DMS114 treated with DMSO at 0.1 percent for 48 hours (cell line): ENCODE results near the gene EOLA1.
"Not testable (repeated sequence)": the region's sequence is repeated elsewhere in the genome, so short reads cannot be mapped to it uniquely, and the experiment has no call there.

Experiments used
- DNase-seq: peaks from one replicate; lab custom pipeline; 2025; ENCODE audit not compliant: unreplicated experiment; lab: John Stamatoyannopoulos, UW

EOLA1 gene

DNA sequence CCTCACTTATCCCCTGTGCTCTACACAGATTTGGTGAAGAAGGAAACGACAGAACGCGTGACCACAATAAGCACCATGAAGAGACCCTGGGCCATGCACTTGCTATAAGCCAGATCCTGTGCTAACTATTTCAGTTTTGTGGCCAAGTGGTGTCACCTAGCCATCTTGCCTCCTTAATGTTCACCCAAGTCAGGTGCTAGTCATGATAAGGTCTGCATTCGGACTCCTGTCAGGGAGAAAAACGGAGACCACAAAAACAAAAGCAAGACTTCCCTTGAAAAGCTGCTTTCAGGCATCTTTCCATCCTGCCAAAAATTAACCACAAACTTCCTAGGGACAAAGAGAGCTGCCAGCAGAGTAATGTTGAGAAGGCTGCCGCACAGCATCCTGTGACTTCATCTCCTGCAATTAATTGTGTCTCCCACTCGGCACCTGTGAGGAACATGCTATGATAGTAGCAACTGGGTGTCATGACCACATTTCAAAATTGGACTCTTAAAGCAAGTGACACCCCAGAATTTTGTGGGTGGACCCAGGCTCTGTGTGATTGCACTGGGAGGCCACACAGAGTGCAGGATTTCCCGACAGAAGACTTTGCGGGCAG lies 26.9 kb upstream of the EOLA1 start:
- no peak for DNase-seq

- DNase-seq = no peak
Observed at GRCh38 chrX:149515954-149516602, 24.7 kb upstream of the EOLA1 start.

GRCh38 chrX:149516604-149517003 lies 24.2 kb upstream of the EOLA1 start:
- DNase-seq = no peak

DNA sequence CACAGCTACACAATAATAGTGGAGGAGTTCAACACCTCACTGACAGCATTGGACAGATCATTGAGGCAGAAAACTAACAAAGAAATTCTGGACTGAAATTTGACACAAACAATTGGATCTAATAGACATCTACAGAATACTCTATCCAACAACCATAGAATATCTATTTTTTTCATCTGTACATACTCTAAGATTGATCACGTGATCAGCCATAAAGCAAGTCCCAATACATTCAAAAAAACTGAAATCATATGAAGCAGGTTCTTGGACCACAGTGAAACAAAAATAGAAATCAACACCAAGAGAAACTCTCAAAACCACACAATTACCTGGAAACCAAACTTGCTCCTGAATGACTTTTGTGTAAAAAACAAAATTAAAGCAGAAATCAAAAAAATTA lies 23.5 kb upstream of the EOLA1 start:
- DNase-seq = no peak

DNA sequence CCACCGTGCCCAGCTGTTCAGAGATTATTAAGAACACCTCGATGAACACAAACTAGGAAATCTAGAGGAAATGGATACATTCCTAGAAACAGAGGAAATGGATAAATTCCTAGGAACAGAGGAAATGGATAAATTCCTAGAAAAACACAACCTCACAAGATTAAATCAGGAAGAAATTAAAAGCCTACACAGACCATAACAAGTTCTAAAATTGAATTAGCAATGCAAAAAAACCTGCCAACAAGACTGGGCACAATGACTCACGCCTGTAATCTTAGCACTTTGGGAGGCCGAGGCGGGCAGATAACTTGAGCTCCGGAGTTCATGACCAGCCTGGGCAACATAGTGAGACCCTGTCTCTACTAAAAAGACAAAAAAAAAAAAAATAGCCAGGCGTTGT lies 22.6 kb upstream of the EOLA1 start:
- no peak for DNase-seq

DNA sequence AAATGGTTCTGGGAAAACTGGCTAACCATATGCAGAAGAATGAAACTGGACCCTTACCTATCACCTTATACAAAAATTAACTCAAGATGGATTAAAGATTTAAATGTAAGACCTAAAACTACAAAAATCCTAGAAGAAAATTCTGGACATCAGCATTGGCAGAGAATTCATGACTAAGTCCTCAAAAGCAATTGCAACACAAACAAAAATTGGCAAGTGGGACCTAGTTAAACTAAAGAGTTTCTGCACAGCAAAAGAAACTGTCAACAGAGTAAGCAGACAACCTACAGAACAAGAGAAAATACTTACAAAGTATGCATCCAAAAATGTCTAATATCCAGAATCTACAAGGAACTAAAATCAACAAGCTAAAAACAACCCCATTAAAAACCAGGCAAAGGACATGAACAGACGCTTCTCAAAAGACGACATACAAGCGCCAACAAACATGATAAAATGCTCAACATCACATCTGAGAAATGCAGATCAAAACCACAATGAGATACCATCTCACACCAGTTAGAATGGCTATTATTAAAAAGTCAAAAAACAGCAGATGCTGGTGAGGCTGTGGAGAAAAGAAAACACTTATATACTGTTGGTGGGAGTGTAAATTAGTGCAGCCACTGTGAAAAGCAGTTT lies 20.1 kb upstream of the EOLA1 start:
- not testable (repeated sequence) for DNase-seq

DNA sequence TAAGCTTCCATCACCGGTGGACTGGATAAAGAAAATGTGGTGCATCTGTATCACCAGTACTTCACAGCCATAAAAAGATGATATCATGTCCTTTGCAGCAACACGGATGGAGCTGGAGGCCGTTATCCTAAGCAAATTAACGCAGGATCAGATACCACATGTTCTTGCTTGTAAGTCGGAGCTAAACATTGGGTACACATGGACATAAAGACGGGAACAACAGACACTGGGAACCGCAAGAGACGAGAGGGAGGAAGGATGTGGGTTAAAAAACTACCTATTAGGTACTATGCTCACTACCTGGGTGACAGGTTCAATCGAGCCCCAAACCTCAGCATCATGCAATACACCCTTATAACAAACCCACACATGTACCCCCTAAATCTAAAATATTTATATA lies 19.4 kb upstream of the EOLA1 start:
- DNase-seq = no peak

DNA sequence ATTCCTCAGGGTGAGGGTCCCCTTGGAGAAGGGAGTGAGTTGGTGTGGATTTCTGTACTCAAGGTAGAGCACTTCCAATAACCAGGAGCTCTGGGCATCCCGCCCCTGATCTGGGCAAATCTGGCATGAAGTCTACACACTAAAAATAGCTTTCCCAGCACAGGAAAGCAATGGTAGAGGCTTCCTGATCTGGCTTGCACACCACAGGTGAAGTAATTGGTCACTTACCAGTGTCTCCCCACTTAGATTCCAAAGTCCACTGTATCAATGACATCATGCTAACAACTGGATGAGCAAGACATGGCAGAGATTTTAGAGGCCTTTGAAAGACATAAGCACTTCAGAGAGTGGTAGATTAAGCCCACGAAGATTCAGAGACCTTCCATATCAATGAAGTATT lies 17.9 kb upstream of the EOLA1 start:
- no peak for DNase-seq

GRCh38 chrX:149525389-149525788 lies 15.4 kb upstream of the EOLA1 start:
- not testable (repeated sequence) for DNase-seq

DNA sequence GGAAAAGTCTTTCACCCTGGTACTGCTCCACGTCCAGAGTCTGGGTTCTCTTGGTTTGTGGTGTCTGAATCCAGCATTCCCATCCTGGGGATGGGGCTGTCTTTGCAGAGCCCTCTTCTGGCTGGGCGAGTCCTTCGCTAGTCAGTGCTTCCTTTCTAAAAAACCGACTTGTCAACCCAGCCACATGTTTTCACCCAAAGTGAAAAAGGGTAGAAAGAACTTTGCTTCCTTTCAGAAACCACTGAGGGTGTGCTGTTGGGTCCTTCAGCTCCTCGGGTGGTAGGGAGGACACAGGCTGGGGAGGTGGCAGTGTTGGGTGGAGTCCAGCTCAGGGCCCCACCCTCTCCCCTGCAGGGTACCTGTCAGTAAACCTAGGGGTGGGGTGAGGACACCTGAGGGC lies 14.9 kb upstream of the EOLA1 start:
- DNase-seq = not testable (repeated sequence)

GRCh38 chrX:149526318-149527033 lies 14.3 kb upstream of the EOLA1 start:
- DNase-seq = not testable (repeated sequence)

DNA sequence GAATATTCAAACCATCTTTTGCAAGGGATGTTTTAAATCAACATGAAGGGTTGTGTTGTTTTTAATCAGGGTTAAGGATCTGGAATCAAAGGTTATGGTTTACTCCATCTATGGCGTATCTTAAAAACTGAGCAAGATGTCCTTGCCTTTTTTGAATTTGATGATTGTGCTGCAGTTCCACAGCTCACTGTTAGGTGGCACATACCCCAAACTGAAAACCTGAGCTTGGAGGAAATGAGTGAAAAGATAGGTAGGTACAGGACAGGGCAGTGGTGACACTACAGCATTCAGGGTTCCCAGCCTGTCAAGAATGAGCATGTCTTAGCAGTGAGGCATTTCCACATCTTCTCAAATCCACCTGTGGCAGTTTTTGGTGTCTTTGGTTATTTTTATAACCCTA lies 13.1 kb upstream of the EOLA1 start:
- peak; percentile 0 for DNase-seq

DNA sequence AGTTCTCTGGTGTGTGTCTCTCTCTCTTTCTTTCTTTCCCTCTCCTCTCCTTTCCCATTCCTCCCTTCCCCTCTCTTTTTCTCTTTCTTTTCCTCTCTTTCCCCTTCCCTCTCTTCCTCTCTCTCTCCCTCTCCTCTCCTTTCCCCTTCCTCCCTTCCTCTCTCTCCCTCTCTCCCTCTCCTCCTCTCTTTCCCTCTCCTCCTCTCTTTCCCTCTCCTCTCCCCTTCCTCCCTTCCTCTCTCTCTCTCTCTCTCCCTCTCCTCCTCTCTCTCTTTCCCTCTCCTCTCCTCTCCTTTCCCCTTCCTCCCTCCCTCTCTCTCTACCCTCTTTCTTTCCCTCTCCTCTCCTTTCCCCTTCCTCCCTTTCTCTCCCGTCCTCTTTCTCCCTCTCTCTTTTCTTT lies 12.4 kb upstream of the EOLA1 start:
- DNase-seq = no peak

GRCh38 chrX:149531599-149531998 lies 9.2 kb upstream of the EOLA1 start:
- no peak for DNase-seq

GRCh38 chrX:149532868-149533267 lies 7.9 kb upstream of the EOLA1 start:
- not testable (repeated sequence) for DNase-seq

DNA sequence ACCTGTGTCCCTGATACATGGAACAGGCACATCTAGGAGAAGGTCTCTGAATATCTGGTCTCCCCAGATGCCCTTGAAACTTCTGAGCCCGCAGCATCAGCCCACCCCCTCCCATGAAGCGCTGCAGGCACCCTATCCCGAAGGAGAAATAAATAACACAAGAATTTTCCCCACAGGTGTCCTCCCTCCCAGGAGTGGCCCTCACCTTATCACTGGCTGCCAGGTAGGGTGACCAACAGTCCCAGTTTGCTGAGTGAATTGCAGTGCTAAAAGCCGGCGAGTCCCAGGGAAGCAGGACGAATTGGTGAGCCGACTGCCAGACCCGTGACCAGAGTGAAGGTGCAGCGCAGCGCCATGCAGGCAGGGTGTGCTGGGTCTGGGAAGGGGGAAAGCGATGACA lies 6.8 kb upstream of the EOLA1 start:
- not testable (repeated sequence) for DNase-seq

DNA sequence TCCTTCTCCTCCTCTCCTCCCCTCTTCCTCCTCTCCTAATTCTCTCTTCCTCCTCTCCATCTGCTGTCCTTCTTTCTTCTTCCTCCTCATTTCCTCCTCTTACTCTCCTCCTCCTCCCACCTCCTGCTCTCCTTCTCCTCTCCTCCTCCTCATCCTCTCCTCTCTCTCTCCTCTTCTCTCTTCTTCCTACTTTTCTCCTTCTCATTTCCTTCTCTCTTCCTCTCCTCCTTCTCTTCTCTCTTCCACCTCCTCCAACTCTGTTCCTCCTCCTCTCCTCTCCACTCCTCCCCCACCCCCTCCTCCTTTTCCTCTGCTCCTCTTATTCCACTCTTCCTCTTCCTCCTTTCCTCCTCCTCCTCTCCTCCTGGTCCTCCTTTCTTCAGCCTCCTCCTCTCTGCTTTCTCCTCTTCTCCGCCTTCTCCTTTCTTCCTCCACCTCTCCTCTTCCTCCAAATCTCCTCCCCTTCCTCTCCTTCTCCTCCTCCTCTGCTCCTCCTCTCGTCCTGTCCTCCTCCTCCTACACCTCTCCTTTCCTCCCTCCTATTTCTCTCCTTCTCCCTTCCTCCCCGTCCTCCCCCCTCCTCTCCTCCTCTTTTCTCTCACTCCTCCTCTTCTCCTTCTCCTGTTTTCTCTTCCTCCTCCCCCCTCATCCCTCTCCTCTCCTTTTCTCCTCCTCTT lies 5.7 kb upstream of the EOLA1 start:
- DNase-seq = not testable (repeated sequence)

- not testable (repeated sequence) for DNase-seq
Observed at GRCh38 chrX:149537474-149537873, 3.3 kb upstream of the EOLA1 start.

DNA sequence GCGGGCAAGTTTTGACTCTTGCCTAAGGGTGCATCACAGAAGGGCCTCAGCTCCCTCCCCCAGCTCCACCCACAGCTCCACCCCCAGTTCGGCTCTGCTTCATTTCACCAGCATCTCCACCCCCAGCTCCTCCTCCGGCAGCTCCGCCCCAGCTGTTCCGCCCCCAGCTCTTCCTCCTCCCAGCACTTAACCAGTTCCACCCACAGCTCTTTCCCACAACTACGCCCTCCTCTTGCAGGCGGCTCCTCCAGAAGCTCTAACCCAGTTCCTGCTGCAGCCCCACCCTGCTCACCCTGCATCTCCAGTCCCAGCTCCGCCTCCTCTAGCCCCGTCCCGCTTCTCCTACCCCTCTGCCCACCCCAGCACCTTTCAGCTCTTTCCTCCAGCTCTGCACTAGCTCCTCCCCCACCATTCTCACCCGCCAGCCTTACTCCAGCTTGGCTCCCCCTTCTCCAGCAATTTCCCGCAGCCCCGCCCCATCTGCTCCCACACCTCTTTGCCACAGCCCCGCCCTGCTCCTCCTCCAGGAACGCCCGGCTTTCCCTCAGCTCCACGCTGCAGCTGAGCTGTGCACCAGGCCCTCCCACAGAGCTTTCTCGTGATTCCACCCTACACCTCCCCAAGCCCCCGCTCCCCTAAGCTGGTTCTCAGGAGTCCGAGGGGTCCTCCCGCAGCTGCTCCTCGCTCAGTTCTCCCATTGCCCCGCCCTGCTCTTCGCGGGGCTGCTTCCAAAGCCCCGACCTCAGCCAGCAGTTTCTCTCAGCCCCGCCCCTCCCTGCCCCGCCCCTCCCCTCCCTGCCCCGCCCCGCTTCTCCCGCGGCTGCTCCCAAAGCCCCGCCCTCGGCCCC lies 1.3 kb upstream of the EOLA1 start:
- peak; percentile 59 for DNase-seq

DNA sequence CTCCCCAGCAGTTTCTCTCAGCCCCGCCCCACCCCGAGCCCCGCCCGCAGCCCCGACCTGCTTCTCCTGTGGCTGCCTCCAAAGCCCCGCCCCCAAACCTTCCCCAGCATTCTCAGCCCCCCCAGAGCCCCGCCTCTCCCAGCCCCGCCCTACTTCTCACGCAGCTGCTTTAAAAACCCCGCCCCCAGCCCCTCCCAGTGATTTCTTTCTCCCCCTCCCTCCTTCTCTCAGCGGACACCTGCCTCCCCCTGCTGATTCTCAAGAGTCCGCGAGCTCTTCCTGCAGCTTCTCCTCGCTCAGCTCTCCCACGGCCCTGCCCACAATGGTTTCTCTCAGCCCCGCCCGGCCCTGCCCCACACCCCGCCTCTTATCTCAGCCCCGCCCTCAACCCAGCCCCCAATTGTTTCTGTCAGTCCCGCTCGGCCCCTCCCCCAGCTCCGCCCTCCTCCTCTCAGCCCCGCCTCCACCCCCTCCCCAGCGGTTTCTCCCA lies 636 bp upstream of the EOLA1 start:
- peak; percentile 53 for DNase-seq
